ENCODE measurements around the gene ATP2A2.

DNA sequence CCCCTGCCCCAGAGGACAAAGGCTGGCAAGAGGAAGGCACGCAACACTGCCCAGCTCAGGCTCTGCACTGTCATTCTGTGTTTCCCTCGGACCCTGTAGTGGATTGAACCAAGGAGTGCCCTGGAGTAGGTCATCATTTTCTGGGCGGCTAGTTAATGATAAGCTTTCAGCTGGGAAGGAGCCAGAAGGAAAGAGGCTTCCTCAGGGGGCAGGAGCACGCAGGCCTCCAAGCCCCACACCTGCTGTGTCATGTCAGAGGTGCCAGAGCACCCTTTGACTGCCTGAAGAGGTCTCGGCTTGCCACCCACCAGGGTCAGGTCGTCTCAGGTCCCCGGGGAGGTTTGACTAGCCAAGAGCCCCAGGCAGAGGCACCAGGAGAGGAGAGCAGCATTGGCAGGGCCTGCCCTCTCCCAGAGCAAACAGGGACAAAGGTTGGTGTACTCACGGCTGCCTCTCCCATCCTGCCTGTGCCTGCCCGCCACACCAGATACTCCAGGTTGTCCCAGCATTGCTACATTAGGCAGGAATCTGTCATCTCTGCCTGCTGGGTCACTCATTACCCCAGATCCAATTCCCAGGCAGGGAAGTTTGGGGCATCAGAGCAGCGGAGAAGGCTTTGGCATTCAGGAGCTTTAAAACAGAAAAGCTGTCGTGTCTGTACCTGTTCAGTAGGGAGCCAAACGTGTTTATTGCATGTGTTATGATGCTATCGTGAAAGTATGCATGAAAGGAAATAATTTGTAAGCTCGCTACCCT lies 33.5 kb upstream of the ATP2A2 start:
- TF ChIP-seq POLR2A (IDR thresholded peaks at IDR 0.05; ENCODE audit: extremely low read depth, insufficient read length), result no peak
- no peak for TF ChIP-seq CTCF (IDR thresholded peaks at IDR 0.05; ENCODE audit: low read depth, low read length)
- TF ChIP-seq MAX (IDR thresholded peaks at IDR 0.05; ENCODE audit: low read depth, low read length), result no peak
